ENCODE data around the gene IL1RN. TPM values are rescaled to one million over a fixed set of nuclear protein-coding genes. Genes with fewer than 3 reads are reported as not detected.

The IL1RN gene
- total RNA-seq, 1 experiment from 2014 or later: 0.05 TPM

- DNase-seq (ENCODE audit: low read depth): no peak
Observed at GRCh38 chr2:113127646-113128570, 510 bp downstream of the IL1RN start.

- no peak for DNase-seq (ENCODE audit: low read depth)
Observed at GRCh38 chr2:113129519-113130078, 2.2 kb downstream of the IL1RN start.

GRCh38 chr2:113131352-113132185, 4.2 kb downstream of the IL1RN start:
- DNase-seq (ENCODE audit: low read depth): no peak

DNA sequence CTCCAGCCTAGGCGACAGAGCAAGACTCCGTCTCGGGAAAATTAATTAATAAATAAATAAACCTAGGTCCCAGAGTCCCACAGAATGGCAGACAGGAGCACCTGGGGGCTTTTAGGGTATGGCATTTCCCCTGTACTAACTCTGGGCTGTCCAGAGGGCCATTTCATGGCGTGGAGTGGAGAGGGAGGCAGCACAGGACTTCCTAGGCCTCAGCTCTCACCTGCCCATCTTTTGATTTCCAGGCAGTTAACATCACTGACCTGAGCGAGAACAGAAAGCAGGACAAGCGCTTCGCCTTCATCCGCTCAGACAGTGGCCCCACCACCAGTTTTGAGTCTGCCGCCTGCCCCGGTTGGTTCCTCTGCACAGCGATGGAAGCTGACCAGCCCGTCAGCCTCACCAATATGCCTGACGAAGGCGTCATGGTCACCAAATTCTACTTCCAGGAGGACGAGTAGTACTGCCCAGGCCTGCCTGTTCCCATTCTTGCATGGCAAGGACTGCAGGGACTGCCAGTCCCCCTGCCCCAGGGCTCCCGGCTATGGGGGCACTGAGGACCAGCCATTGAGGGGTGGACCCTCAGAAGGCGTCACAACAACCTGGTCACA, 5.1 kb downstream of the IL1RN start:
- DNase-seq (ENCODE audit: low read depth): no peak

GRCh38 chr2:113133704-113134598, 6.6 kb downstream of the IL1RN start:
- peak; percentile 56 for DNase-seq (ENCODE audit: low read depth)

DNA sequence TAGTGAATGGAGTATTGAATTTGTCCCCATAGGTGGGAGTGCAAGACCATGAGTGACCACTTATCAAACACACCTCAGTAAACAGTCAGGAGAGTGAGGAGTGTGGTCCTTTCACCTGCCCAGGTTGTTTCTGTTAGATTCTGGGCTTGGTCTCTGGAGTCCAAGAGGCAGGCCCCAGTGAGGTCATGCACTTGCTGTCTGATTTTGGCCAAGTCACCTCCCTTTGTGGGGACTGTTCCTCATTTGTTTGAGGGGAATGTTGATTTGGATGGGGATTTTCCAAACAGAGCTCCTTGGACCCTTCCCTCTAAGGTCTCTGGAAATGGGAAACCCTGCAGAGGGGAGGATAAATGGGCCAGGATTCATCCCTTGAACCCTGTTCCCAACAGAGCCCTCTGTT, 7.3 kb downstream of the IL1RN start:
- no peak for DNase-seq (ENCODE audit: low read depth)

GRCh38 chr2:113135317-113135716, 7.9 kb downstream of the IL1RN start:
- DNase-seq (ENCODE audit: low read depth): no peak

- DNase-seq (ENCODE audit: low read depth): peak; percentile 52
Observed at GRCh38 chr2:113136828-113137775, 9.7 kb downstream of the IL1RN start.

GRCh38 chr2:113137827-113138226, 10.4 kb downstream of the IL1RN start:
- no peak for DNase-seq (ENCODE audit: low read depth)

- peak; percentile 72 for DNase-seq (ENCODE audit: low read depth)
Observed at GRCh38 chr2:113138428-113139322, 11.3 kb downstream of the IL1RN start.

- no peak for DNase-seq (ENCODE audit: low read depth)
Observed at GRCh38 chr2:113141451-113141850, 14.1 kb downstream of the IL1RN start.

DNA sequence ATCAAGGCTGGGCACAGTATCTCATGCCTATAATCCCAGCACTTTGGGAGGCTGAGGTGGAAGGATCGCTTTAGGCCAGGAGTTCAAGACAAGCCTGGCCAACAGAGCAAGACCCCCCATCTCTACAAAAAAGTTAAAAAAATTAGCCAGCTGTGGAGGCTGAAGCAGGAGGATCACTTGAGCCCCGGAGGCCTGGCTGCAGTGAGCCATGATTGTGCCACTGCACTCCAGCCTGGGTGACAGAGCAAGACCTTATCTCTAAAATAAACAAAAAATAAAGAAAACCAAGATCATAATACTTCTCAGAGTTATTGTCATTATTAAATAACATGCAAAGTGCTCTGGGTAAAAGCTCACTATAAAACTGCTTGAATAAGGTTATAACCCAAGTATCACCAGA, 14.9 kb downstream of the IL1RN start:
- no peak for DNase-seq (ENCODE audit: low read depth)

- DNase-seq (ENCODE audit: low read depth): no peak
Observed at GRCh38 chr2:113144259-113144658, 16.9 kb downstream of the IL1RN start.

DNA sequence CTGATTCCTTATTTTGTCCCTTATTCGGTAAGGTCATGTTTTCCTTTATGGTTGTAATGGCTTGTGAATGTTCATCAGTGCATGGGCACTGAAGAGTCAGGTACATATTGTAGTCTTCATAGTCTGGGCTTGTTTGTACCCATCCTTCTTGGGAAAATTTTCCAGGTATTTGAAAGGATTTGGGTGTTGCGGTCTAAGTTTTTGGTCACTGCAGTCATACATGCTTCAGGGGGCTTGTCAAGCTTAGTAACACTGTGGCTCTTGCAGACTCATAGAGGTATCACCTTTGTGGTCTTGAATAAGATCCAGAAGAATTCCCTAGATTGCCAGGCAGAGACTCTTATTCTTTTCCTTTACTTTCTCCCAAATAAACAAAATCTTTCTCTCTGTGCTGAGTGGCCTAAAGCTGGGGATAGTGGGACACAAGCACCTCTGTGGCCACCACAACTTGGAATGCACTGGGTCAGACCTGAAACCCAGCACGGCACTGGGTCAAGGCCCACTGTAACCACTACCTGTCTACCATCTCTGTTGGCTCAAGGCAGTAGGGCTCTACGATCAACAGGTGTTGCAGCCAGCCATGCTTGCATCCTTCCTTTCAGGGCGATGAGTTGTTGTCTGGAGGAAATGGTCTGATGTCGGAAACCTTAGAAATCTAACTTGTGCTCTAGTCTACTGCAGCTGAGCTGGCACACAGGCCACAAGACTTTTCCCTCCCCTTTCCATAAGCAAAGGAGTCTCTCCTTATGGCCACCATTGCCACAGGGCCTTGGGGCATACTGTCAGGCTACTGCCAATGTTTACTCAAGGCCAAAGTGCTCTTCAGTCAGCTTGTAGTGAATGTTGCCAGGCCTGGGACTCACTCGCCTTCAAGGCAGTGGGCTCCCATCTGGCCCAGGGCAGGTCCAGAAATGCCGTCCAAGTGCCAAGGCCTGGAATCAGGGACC, 21.5 kb downstream of the IL1RN start:
- peak; percentile 40 for DNase-seq (ENCODE audit: low read depth)

GRCh38 chr2:113149553-113150257, 22.3 kb downstream of the IL1RN start:
- no peak for DNase-seq (ENCODE audit: low read depth)

DNA sequence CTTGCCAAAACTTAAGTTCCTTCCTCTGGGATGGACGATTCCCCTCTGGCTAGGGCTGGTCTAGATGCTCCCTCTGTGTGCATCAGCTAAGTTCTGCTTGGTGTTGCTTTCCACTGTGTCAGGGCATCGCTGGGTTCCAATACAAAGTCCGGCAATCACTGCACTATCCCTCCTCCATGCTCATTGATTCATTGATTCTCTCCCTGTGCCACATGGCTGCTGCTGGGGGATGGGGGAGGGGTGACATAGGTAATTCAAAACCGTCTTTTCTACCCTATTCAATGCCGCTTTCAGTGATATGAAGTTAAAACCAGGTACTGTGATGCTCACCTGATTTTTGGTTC, 22.8 kb downstream of the IL1RN start:
- DNase-seq (ENCODE audit: low read depth): no peak

DNA sequence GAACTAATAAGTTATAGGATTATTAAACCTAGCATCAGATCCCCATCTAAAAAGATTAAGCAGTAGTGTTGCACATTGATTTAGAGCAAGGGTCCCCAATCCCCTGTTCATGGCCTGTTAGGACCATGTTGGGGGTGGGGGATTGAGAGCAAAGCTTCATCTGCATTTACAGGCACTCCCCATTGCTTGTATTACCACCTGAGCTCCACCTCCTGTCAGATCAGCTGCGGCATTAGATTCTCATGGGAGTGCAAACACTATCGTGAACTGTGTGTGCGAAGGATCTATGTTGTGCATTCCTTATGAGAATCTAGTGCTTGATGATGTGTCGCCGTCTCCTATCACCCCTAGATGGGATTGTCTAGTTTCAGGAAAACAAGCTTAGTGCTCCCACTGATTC, 27.9 kb downstream of the IL1RN start:
- no peak for DNase-seq (ENCODE audit: low read depth)
